ENCODE measurements around the gene SMYD3. TPM values are rescaled to one million over a fixed set of nuclear protein-coding genes. Genes with fewer than 3 reads are reported as not detected.

The SMYD3 gene
- total RNA-seq, 1 experiment from 2014 or later: 25.5 TPM

DNA sequence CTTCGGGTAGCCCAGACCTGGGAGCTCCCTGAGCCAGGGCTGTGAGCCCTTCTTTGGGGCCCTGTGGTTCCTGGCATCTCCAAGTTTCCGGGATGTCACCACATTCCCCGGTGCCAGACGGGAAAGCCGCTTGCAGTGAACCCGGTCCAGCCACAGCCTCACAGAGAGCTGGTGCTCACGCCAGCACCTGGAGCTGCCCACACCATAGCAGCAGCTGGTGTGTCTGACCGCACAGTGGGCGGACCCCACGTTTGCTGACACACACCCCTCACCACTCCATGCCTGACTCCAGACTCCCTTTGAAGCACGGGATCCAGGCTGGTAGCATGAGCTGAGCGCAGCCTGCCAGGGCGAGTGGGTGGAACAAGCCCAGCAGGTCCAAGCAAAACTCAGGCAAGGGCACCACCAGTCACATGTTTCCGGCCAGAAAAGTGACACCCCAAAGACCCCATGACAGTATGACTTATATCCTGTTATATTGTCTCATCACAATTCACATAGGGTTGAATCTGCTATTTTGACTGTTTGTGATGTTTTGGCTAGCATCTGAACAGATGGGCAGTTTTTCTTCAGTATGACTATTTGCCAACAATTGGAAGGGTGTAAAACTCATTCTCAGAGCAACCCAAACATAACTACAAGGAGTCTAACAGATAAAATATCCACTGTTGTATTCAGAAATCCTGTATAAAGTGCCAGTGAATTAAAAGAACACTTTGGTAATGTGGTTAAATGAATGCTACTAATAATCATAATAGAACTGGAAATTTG is 285.4 kb downstream of the SMYD3 start:
- no peak overlapping the region for H3K4me3 Mint-ChIP-seq
- no peaks in the 10 kb centered on the region for H3K79me1 ChIP-seq (ENCODE audit: insufficient read depth, low read depth, low read length, poor library complexity, severe bottlenecking)
- no peak overlapping the region for H3K9ac ChIP-seq (ENCODE audit: extremely low read depth, insufficient read length, low read length)
- no peak overlapping the region for H2BK5ac ChIP-seq (ENCODE audit: insufficient read length, low read length)
- no peak overlapping the region for H4K5ac ChIP-seq (ENCODE audit: insufficient read length, low read depth, low read length)
- H3K27me3 ChIP-seq (ENCODE audit: insufficient read depth, low read length): no peaks in the 10 kb centered on the region
- no peaks in the 10 kb centered on the region for H4K20me1 ChIP-seq (ENCODE audit: control insufficient read depth, insufficient read depth, insufficient read length)
- WGBS (ENCODE audit: extremely low coverage, insufficient read length, low lambda C conversion rate): no CpG with 5 or more reads among the region's 14 CpGs
- no peak overlapping the region for H3K56ac ChIP-seq (ENCODE audit: insufficient read length, low read depth, low read length)
- no peaks in the 10 kb centered on the region for H3K27me3 Mint-ChIP-seq (ENCODE audit: low read depth)
- no peaks in the 10 kb centered on the region for H3K79me2 ChIP-seq (ENCODE audit: insufficient read depth, low read length)
- no peak overlapping the region for H3T11ph ChIP-seq (ENCODE audit: low read length)
- no peak overlapping the region for H3K4me2 ChIP-seq (ENCODE audit: insufficient read depth, insufficient read length, low read length)
- no peak overlapping the region for H2BK120ac ChIP-seq (ENCODE audit: low read depth, low read length, poor library complexity, severe bottlenecking)
- DNase-seq: no peak
- no peak overlapping the region for H2BK15ac ChIP-seq (ENCODE audit: low read depth, low read length)
- peaks cover 0 to 9% (median 6%) of the 10 kb centered on the region in 3 experiments; a peak in 5 of 7 replicates for H3K36me3 Mint-ChIP-seq (ENCODE audit: insufficient read depth in 1 of 3, low read depth in 3 of 3)
- no peak overlapping the region for H2BK12ac ChIP-seq (ENCODE audit: insufficient read length, low read depth, low read length)
- no peak overlapping the region for H3K18ac ChIP-seq (ENCODE audit: insufficient read length, low read depth, low read length)
- H2AK5ac ChIP-seq (ENCODE audit: insufficient read length, low read length): no peak overlapping the region
- no peak overlapping the region for H3K4ac ChIP-seq (ENCODE audit: low read depth, low read length)
- no peak overlapping the region for H4K91ac ChIP-seq (ENCODE audit: insufficient read length, low read depth, low read length)
- no peaks in the 10 kb centered on the region for H3K9me3 ChIP-seq (ENCODE audit: control insufficient read depth, low read depth, low read length)
- no peak overlapping the region for H3K23ac ChIP-seq (ENCODE audit: insufficient read length, low read depth, low read length)
- H3K27ac ChIP-seq (ENCODE audit: insufficient read length, low read depth, low read length): no peak overlapping the region
- H2AFZ ChIP-seq (ENCODE audit: low read length): no peak overlapping the region
- TF ChIP-seq, protein P1, sequence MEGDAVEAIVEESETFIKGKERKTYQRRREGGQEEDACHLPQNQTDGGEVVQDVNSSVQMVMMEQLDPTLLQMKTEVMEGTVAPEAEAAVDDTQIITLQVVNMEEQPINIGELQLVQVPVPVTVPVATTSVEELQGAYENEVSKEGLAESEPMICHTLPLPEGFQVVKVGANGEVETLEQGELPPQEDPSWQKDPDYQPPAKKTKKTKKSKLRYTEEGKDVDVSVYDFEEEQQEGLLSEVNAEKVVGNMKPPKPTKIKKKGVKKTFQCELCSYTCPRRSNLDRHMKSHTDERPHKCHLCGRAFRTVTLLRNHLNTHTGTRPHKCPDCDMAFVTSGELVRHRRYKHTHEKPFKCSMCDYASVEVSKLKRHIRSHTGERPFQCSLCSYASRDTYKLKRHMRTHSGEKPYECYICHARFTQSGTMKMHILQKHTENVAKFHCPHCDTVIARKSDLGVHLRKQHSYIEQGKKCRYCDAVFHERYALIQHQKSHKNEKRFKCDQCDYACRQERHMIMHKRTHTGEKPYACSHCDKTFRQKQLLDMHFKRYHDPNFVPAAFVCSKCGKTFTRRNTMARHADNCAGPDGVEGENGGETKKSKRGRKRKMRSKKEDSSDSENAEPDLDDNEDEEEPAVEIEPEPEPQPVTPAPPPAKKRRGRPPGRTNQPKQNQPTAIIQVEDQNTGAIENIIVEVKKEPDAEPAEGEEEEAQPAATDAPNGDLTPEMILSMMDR (conservative IDR thresholded peaks at IDR 0.05): no peak
- H3K4me1 Mint-ChIP-seq: peaks cover 20 to 23% of the 10 kb centered on the region in 2 experiments
- H3K27ac Mint-ChIP-seq: no peak overlapping the region
- H3K4me1 ChIP-seq (ENCODE audit: insufficient read depth, low read length): no peaks in the 10 kb centered on the region; the same call in 1 of the 2 replicates
- H3K14ac ChIP-seq (ENCODE audit: insufficient read depth, low read length): no peak overlapping the region
- H3K9me3 Mint-ChIP-seq: peaks cover 7 to 8% of the 10 kb centered on the region in 2 experiments; a peak in 4 of 5 replicates
- no peak overlapping the region for H2BK20ac ChIP-seq (ENCODE audit: low read depth, low read length, poor library complexity, severe bottlenecking)
- no peak overlapping the region for H4K8ac ChIP-seq (replicated peaks; ENCODE audit: insufficient read length, low read depth, low read length)
- H3K23me2 ChIP-seq (ENCODE audit: insufficient read length, low read depth, low read length, poor library complexity, severe bottlenecking): no peaks in the 10 kb centered on the region

Measured in H9 (cell line).